Fibroblast of lung (primary cell): Measurements from ENCODE around the gene VSIR.

Experiments used
- CTCF ChIP-seq, 2 donors: IDR thresholded peaks in 1 of 2; conservative IDR thresholded peaks in 1 of 2; 1 replicate in 1 of 2; 2 replicates in 1 of 2; pipeline ENCODE4 v1.5.1; 2011 to 2012; ENCODE audit warnings: low read length in 2 of 2, control low read depth in 1 of 2, inconsistent platforms in 1 of 2, low read depth in 1 of 2, mild to moderate bottlenecking in 1 of 2
- EZH2 ChIP-seq: IDR thresholded peaks from 2 replicates; pipeline ENCODE4 v1.5.1; 2012; ENCODE audit warnings: low read length, control low read depth, mild to moderate bottlenecking; ENCODE audit errors: missing control alignments

- TF ChIP-seq CTCF (conservative IDR thresholded peaks at IDR 0.05 in 1 of 2, IDR thresholded peaks at IDR 0.05 in 1 of 2; ENCODE audit: low read depth in 1 of 2, low read length in 2 of 2), result no peak
- no peak for TF ChIP-seq EZH2
Observed at GRCh38 chr10:71765906-71766716, 7.2 kb downstream of the VSIR start.
